Fibroblast of lung (primary cell): ENCODE data around the gene TSHZ3.

Source experiments
- EZH2 ChIP-seq: IDR thresholded peaks from 2 replicates; pipeline ENCODE4 v1.5.1; 2012; ENCODE audit warnings: low read length, control low read depth, mild to moderate bottlenecking; ENCODE audit errors: missing control alignments
- TF ChIP-seq, protein P1 (sequence below), 2 donors: IDR thresholded peaks in 1 of 2; conservative IDR thresholded peaks in 1 of 2; 1 replicate in 1 of 2; 2 replicates in 1 of 2; pipeline ENCODE4 v1.5.1; 2011 to 2012; ENCODE audit warnings: low read length in 2 of 2, control low read depth in 1 of 2, inconsistent platforms in 1 of 2, low read depth in 1 of 2, mild to moderate bottlenecking in 1 of 2

DNA sequence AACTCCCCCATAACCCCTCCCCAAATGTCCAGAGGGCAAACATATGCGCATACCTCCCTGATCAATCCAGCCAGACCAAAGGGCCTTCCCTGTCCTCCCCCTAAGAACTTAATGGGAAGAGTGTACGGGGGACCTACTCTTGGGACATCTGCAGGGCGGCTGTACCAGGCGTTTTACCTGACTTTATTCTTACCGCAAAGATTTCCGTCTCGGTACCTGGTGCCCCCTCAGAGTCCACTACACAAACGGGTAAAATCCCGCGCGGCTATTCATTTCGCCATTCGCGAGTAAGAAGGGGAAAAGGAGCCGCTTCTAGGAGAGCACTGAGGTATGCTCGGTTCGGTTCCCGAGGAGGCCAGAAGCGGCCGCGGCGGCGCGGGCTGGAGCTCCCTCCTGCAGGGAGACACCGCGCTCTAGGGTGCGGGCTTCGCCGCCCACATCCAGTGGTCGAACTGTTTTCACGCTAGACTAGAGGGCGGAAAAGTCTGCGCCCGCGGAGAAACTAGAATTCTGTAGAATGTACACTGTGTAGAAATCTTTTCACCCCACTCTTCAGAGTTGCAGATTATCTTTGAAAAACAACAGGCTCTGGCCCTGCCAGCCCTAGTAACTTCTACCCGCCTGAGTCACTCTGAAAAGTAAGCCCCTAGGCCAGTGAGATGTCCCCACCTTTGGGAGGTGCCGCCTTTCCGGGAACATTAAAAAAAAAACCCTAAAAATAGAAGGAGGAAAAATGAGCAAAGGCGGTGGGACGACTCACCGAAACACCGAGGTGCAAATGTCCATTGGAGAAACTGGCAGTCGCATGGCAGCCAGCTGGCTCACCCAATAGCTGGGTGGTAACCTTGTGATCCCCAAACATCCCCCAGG, 3.8 kb upstream of the TSHZ3 start:
- TF ChIP-seq, protein P1, sequence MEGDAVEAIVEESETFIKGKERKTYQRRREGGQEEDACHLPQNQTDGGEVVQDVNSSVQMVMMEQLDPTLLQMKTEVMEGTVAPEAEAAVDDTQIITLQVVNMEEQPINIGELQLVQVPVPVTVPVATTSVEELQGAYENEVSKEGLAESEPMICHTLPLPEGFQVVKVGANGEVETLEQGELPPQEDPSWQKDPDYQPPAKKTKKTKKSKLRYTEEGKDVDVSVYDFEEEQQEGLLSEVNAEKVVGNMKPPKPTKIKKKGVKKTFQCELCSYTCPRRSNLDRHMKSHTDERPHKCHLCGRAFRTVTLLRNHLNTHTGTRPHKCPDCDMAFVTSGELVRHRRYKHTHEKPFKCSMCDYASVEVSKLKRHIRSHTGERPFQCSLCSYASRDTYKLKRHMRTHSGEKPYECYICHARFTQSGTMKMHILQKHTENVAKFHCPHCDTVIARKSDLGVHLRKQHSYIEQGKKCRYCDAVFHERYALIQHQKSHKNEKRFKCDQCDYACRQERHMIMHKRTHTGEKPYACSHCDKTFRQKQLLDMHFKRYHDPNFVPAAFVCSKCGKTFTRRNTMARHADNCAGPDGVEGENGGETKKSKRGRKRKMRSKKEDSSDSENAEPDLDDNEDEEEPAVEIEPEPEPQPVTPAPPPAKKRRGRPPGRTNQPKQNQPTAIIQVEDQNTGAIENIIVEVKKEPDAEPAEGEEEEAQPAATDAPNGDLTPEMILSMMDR (conservative IDR thresholded peaks at IDR 0.05 in 1 of 2, IDR thresholded peaks at IDR 0.05 in 1 of 2; ENCODE audit: low read depth in 1 of 2, low read length in 2 of 2), result no peak
- no peak for TF ChIP-seq EZH2
